GM19467 (cell line): ENCODE measurements around the gene MRPS34.
A peak's percentile ranks its signal among the peaks of the same experiment; 100 is the strongest.

Experiments
- ATAC-seq: cut with Tn5 transposase; IDR thresholded peaks from one replicate; pipeline ENCODE4 v1.9.1; 2021; ENCODE audit warnings: mild to moderate bottlenecking, moderate library complexity; ENCODE audit not compliant: unreplicated experiment

Gene MRPS34

GRCh38 chr16:1782408-1783264 lies 9.7 kb upstream of the MRPS34 start, which contains the start of the genes NUBP2 and SPSB3:
NUBP2 (plus strand) TSS chr16:1782960; CDS start chr16:1783021, 61 bp downstream.
SPSB3 (minus strand) TSS chr16:1782571; CDS start chr16:1781483, 1,088 bp downstream.
- peak; percentile 83 for ATAC-seq

GRCh38 chr16:1781758-1782407 lies 8.9 kb upstream of the MRPS34 start:
- peak; percentile 2 for ATAC-seq

GRCh38 chr16:1781254-1781653 lies 8.3 kb upstream of the MRPS34 start:
- no peak for ATAC-seq

- no peak for ATAC-seq
Measured at GRCh38 chr16:1780677-1781072, 7.7 kb upstream of the MRPS34 start.

- ATAC-seq = no peak
Measured at GRCh38 chr16:1779741-1780676, 7.1 kb upstream of the MRPS34 start.

- ATAC-seq = no peak
Measured at GRCh38 chr16:1779234-1779701, 6.3 kb upstream of the MRPS34 start.

- no peak for ATAC-seq
Measured at GRCh38 chr16:1778200-1779179, 5.6 kb upstream of the MRPS34 start.

- no peak for ATAC-seq
Measured at GRCh38 chr16:1777375-1778199, 4.7 kb upstream of the MRPS34 start.

GRCh38 chr16:1776991-1777374 lies 4.0 kb upstream of the MRPS34 start:
- no peak for ATAC-seq

GRCh38 chr16:1776672-1776955 lies 3.7 kb upstream of the MRPS34 start:
- ATAC-seq = no peak

GRCh38 chr16:1775846-1776671 lies 3.1 kb upstream of the MRPS34 start:
- ATAC-seq = no peak

- ATAC-seq = no peak
Measured at GRCh38 chr16:1775006-1775845, 2.3 kb upstream of the MRPS34 start.

- ATAC-seq = no peak
Measured at GRCh38 chr16:1774448-1774780, 1.5 kb upstream of the MRPS34 start.

GRCh38 chr16:1773703-1774447 lies 941 bp upstream of the MRPS34 start:
- no peak for ATAC-seq

GRCh38 chr16:1772362-1772907 lies 499 bp downstream of the MRPS34 start, which contains the start of gene EME2:
EME2 (plus strand) TSS chr16:1772810; CDS start chr16:1773228, 418 bp downstream.
- ATAC-seq = peak; percentile 18

GRCh38 chr16:1771864-1772361 lies 1.0 kb downstream of the MRPS34 start:
- ATAC-seq = no peak
